ENCODE measurements around the gene SLC25A45.

DNA sequence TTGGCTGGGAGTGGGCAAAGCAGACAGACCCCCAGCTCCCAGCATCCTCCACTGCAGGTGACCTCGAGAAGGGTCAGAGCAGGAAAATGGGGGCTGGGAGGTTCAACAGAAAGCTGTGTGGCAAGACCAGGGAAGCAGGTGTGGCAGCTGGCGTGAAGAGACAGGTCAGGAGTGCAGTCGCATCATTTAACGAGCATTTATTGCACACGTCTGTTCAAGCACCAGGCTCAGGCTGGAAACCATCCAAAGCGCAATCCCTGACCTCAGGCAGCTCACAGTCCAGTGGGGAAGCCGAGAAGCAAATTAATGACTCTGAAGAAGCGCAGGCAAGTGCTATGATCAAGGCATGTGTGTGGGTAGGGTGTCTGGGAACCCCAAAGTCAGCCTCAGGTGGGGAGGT lies 7.4 kb downstream of the SLC25A45 start:
- TF ChIP-seq ARNT (IDR thresholded peaks at IDR 0.05) (no peak), FOXK2 (IDR thresholded peaks at IDR 0.05) (no peak), SP1 (IDR thresholded peaks at IDR 0.05) (no peak)

Data from HEK293T (cell line).